ENCODE data around the gene TBC1D5.

GRCh38 chr3:17500618-17501017 lies 241.8 kb downstream of the TBC1D5 start:
- TF ChIP-seq CTCF (IDR thresholded peaks at IDR 0.05): no peak
- TF ChIP-seq EZH2phosphoT487 (IDR thresholded peaks at IDR 0.05): no peak

Data from neural progenitor cell (in vitro differentiated cells).